ENCODE results near the gene COPG1.

DNA sequence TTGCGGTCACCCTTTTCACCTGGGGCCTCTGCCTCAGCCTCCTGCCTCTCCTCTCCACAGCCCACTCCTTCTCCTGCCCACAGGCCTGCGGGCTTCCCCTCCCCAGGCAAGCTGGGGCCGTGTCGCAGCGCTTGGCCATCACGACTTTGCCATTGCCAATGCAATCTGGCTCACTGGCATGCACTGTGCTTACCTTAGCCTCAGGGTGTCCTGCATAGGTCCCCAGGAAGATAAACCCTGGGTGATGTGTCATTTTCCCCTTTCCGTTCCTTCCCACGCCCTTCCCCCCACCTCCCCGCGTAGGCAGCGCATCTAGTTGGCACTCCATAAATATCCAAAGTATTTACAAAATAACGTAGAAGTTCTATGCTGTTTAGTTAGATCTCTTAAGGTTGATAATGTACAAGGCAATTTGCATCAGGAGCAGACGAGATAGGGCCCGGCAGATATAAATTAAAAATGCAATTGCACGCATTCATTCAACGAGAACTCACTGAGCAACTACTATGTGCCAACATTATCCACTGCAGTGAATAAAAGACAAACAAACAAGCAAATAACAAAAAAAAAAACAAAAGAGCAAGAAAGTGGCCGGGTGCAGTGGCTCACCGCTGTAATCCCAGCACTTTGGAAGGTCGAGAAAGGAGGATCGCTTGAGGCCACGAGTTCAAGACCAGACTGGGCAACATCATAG is 973 bp upstream of the COPG1 start:
- TF ChIP-seq EZH2 (IDR thresholded peaks at IDR 0.05; ENCODE audit: borderline replicate concordance): no peak
- TF ChIP-seq, protein P1, sequence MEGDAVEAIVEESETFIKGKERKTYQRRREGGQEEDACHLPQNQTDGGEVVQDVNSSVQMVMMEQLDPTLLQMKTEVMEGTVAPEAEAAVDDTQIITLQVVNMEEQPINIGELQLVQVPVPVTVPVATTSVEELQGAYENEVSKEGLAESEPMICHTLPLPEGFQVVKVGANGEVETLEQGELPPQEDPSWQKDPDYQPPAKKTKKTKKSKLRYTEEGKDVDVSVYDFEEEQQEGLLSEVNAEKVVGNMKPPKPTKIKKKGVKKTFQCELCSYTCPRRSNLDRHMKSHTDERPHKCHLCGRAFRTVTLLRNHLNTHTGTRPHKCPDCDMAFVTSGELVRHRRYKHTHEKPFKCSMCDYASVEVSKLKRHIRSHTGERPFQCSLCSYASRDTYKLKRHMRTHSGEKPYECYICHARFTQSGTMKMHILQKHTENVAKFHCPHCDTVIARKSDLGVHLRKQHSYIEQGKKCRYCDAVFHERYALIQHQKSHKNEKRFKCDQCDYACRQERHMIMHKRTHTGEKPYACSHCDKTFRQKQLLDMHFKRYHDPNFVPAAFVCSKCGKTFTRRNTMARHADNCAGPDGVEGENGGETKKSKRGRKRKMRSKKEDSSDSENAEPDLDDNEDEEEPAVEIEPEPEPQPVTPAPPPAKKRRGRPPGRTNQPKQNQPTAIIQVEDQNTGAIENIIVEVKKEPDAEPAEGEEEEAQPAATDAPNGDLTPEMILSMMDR (IDR thresholded peaks at IDR 0.05; ENCODE audit: poor library complexity): no peak

Data from hepatocyte (in vitro differentiated cells).